Stimulated activated naive CD4-positive, alpha-beta T cell treated with Interleukin-2 at 50 U/mL for 16 hours (primary cell): ENCODE data around the gene SYNJ2BP.
A peak's percentile ranks its signal among the peaks of the same experiment; 100 is the strongest.
"Not testable (repeated sequence)": the region's sequence is repeated elsewhere in the genome, so short reads cannot be mapped to it uniquely, and the experiment has no call there.

Experiments
- DNase-seq: peaks from one replicate; lab custom pipeline; 2025; lab: John Stamatoyannopoulos, UW

SYNJ2BP gene, protein sequence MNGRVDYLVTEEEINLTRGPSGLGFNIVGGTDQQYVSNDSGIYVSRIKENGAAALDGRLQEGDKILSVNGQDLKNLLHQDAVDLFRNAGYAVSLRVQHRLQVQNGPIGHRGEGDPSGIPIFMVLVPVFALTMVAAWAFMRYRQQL

DNA sequence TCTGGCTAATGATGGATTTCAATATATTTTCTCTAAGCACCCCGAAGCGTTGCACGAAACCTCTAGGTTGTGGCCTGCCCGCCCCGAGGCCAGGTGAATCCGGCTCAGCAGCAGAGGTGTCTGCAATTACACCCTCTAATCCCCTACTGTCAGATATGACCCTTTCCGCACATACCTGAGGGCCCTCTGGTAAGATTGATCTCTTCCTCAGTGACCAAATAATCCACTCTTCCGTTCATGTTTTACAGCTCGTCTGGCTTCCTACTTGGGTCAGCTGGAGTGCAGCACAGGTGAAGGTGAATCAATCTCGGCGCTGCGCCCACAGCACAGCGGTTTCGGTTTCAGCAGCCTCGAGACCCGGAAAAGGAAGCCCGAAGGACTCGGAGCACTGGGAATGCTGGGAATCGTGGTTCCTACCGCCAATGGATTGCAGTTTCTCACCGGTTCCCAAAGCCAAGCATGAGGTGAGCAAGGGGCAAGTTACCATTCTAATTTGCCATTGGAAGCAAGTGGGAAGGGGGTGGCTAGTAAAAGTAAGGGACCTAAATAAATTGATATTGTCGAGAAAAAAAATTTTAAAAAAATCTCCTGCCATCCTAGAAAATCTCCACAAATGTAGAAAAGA is at the start of gene SYNJ2BP:
Gene SYNJ2BP (minus strand): TSS at position 366 of the 625 bp plus-strand sequence. CDS start 127 bp downstream, at position 239.
- peak; percentile 21 for DNase-seq

DNA sequence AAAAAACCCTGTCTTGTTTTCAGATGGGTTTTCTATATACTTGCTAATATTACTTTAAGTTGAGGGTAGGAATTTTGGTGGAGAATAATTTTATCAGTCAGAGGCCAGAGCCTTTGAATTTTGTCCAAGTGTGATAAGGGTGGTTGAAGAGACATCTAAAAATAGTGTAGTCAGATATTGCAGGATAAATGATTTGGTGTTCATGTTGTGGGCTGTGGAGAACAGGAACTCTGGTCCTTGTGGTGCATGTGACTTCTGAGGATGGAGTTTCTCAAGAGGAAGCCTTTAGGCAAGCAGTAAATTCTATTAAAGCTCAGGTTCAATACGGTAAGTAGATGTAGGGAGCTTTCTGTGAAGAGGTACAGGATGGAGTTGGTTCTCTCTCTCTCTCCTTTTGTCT is 37.8 kb upstream of the SYNJ2BP start:
- DNase-seq, result no peak

DNA sequence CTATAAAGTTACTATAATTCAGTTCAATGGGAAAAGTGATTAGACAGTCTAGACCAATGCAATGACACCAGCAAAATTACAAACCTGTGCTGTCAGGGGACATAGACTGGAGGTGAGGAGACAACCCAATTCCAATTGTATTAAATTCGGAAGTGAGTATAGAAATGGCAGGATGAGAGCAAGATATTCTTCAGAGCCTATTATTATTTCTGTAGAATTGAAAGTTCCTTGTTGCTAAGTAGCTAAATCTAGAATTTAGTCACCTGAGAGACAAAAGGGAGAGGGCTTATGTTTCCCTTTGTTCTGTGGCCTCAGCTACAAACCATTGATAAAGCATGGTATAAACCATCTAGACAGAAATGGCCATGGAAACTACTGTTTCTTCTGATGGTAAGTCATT is 35.0 kb upstream of the SYNJ2BP start, which contains the start of gene ADAM21:
Gene ADAM21 (plus strand): TSS at position 301 of the 400 bp plus-strand sequence. CDS start 5,326 bp downstream, outside the sequence.
- no peak for DNase-seq

DNA sequence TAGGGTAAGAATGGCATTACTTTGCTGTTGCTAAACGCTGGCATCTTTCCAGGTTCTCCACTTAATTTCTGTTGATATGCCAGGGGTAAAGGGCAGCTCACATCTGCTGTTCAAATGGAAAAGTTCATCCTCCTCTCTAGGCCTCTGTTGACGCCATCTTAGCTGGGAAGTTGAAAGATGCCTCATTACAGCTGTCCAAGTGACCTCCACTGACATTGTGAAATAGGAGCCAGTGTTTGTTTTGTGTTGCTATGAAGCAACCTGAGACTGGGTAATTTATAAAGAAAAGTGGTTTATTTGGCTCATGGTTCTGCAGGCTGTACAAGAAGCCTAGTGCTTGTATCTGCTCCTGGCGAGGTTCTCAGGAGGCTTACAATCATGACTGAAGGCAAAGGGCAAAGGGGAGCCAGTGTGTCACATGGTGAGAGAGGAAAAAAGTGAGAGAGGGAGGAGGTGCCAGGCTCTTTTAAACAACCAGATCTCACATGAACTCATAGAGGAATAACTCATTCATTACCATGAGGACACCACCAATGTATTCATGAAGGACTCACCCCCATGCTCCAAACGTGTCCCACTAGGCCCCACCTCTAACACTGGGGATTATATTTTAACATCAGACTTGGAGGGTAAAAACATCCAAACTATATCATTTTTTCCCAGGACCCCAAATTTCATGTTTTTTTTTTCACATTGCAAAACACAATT is 31.9 kb upstream of the SYNJ2BP start:
- DNase-seq, result no peak

DNA sequence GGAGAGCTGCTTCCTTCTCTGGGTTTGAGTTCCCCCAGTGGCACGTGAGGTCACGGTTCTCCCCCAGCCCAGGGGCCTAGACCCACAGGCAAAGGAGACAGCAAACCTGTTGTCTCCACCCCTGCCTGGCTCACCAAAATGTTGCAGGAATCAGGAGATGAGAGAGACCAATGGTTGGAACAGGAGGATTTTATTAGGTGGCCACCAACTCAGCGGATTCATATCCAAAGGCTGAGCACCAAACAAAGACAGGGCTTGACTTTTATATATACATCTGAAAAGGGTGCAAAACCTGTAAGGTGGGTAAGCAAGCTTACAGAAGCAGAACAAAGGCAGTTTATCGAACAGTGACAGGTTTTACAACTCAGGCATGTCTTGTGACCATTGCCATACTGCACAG is 25.9 kb upstream of the SYNJ2BP start:
- no peak for DNase-seq

DNA sequence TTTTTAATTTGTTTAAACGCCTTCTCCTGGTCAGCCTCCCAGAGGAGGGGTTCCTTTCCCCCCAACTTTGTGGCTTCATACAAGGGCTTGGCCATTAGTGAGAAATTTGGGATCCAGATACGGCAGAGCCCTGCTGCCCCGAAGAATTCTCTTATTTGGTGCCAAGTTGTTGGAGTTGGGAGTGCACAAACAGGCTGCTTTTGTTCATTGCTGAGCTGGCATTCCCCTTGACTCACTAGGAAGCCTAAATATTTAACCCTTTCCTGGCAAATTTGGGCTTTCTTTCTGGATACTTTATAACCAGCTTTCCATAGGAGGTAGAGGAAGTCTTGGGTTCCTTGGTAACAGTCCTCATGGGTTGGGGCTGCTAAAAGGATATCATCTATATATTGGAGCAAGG is 24.8 kb upstream of the SYNJ2BP start:
- DNase-seq, result no peak

DNA sequence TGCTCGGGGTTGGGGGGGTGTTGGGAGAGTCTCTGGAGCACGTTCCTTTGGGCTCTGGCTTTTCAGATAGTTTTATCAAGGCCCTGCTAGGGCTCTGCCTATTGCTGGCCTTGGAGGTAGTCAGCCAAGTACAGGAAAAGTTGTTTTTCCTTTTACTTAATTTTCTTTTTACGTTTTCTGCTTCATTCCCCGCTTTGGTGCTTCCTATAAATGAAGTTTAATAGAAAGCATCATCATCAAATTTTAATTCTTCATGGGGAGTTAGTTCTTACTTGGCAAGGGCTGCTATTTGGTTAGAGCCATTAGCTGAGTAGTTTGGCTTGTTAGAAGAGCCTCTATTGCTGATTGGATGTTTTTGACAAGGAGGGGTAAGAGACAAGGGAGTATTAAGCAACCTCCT is 20.0 kb upstream of the SYNJ2BP start:
- no peak for DNase-seq

DNA sequence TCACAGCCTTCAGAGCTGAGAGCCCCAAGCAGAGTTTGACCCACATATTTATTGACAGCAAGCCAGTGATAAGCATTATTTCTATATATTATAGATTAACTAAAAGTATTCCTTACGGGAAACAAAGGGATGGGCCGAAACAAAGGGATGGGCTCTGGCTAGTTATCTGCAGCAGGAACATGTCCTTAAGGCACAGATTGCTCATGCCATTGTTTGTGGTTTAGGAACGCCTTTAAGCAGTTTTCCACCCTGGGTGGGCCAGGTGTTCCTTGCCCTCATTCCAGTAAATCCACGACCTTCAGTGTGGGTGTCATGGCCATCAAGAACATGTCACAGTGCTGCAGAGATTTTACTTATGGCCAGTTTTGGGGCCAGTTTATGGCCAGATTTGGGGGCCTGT is 9.7 kb upstream of the SYNJ2BP start:
- DNase-seq, result not testable (repeated sequence)

DNA sequence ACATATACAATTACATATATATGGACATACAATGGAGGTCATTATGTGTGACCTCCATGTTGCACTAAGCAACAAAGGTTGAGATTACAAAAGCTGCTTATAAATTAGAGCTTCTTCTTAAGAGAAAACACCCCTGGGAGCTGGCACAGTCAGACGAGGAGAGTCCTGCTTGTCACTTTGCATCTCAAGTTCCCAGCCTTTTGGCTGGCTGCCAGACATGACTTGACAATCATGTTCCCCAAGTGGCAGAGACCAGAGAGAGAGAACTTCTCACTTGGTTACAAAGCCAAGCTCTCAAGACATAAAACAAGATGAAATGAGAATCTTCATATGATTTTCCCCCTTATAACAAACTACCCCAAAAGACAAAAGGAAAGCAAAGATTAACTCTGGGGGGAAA is 8.5 kb upstream of the SYNJ2BP start:
- DNase-seq, result no peak

DNA sequence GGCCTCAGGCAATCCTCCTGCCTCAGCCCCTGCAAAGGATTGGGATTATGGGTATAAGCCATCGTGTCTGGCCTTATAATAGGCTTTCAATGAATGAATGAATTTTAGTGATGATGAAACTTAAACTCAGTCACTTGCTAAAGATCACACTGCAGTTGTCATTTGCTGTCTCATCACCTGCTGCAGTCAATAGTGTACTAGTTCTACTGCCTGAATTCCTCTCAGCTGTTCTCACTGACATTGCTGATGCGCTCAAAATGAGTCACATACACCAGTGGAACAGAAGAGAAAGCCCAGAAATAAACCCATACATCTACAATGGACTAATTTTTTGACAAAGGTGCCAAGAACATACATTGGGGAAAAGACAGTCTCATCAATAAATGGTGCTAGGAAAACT is 5.6 kb upstream of the SYNJ2BP start:
- no peak for DNase-seq

DNA sequence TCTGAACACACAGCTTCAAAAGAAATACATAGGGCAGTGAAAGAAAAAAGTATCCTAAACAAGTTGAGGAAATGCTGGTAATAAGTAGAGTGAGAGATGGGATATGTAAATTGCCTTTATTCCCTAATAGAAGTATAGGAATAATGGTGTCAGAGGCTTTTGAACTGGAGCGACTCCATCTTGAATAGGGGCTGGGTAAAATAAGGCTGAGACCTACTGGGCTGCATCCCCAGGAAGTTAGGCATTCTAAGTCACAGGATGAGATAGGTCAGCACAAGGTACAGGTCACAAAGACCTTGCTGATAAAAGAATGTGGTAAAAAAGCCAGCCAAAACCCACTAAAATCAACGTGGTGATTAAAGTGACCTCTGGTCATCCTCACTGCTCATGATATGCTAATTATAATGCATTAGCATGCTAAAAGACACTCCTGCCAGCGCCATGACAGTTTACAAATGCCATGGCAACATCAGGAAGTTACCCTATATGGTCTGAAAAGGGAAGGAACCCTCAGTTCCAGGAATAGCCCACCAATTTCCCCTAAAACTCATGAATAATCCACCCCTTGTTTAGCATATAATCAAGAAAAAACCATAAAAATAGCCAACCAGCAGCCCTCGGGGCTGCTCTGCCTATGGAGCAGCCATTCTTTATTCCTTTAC is 2.5 kb upstream of the SYNJ2BP start:
- DNase-seq, result not testable (repeated sequence)

DNA sequence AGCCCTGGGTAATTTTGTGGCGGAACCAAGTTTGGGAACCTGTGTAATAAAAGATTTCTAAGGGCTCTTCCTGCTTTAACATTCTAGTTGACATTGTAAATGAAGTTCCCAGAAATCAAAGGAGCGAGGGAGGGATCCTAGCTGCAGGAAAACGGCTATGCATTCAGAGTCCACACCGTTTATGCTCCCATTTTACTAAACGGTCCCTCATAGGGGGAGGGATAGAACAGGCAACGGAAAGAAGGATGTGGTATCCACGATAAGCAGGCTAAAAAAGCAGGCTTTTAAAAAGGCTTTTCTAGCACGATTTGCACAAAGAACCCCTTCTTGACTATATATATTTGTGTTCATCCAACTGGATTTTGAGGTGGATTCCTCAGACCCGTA is 559 bp downstream of the SYNJ2BP start:
- no peak for DNase-seq

DNA sequence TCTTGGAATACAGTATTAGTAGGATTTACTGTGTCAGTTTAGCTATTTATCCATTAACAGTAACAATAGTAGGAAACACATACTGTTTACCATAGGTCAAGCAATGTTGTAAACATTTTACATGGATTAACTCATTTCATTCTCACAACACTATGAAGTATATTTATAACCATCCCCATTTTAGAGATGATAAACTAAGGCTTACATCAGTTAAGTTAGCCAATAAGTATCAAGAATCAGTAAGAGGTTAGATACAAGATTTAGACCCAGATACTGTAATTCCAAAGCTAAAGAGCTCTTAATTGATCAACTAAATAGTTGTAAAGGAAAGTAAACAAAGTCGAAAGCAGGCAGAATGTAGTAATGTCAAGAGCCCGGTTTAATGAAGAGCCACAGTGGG is 1.1 kb downstream of the SYNJ2BP start:
- DNase-seq, result no peak

DNA sequence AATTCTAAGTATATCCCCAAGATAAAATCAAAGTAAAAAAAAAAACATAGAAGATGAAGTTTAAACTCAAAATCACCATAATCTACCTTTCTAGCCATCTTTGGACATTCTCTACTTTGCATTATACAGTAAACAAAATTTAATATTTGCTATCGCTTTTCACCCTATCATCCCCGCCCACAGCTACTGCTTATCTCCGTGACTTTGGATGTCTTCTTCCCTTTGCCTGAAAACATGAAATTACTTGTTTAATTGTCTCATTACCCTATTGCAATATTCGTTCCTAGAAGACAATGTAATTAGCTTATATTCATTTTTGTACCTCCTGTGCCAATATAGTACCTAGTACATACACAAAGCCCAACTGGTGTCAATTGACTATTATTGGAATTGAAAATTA is 9.3 kb downstream of the SYNJ2BP start:
- no peak for DNase-seq

DNA sequence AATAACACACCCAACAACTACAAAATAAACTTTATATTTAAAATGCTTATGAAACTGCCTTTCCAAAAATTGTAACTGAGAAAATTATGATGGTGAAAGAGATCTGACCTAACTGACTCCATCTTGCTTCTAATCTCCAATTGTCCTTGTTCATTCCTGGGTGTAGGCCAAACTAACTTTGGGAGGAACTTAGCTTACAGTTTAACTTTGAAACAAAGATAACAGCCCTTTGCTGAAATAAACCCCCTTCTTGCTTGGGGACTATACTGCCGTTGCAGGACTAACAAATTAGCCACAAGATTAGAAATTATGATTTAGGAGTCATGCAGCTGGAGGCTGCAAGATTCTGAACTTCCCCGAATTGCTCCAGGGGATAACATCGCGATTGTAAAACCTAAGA is 10.7 kb downstream of the SYNJ2BP start:
- DNase-seq, result not testable (repeated sequence)

DNA sequence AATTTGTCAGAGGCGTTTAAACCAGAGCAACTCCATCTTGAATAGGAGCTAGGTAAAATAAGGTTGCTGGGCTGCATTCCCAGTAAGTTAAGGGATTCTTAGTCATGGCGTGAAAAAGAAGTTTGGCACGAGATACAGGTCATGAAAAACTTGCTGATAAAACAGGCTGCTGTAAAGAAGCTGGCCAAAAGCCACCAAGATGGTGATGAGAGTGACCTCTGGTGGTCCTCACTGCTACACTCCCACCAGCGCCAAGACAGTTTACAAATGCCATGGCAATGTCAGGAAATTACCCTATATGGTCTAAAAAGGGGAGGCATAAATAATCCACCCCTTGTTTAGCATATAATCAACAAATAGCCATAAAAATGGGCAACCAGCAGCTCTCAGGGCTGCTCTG is 13.6 kb downstream of the SYNJ2BP start:
- DNase-seq, result not testable (repeated sequence)

DNA sequence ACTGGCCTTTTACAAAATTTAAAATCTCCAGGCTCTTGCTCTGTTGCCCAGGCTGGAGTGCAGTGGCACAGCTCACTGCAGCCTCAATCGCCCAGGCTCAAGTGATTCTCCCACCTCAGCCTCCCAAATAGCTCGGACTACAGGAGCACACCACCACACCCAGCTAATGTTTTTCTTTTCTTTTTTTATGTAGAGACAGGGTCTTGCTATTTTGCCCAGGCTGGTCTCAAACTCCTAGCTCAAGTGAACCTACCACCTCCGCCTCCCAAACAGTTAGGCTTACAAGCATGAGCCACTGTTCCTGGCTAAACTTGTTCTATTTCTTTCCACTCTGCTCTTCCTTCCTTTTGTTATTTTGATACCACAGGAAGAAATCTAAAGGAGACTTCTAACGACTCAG is 15.2 kb downstream of the SYNJ2BP start:
- DNase-seq, result no peak

DNA sequence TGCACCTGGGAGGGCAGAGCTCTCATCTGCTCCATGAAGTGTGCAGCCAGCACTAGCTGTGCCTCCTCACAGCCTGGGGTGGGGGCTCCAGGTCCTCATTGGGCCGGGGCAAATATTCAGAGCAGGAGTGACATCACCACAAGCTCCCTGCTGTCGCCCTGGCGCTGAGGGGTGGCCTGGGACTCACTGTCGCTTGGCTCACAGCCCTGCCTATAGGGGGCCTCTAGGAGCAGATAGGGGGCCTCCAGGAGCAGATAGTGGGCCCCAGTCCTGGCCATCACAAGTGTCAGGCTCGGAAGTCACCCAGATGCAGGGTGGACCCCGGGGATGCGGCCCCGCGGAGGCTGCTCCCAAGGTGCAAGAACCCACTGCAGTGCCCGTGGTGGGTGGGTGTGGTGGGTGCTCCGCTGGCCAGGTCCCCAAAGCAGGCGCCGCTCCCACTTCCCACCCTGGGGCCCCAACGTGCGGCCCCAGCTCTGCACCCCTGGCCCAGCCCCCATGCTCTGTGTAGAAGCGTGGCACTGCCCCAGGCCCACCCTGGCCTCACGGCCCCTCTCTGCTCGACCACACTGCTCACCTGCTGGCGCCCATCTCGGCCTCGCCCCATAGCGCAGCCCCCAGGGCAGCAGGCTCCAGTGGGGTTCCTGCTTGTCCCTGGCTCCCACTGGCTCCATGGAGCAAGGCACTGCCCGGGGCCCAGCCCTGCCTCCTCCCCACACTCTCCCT is 18.0 kb downstream of the SYNJ2BP start:
- DNase-seq, result no peak

DNA sequence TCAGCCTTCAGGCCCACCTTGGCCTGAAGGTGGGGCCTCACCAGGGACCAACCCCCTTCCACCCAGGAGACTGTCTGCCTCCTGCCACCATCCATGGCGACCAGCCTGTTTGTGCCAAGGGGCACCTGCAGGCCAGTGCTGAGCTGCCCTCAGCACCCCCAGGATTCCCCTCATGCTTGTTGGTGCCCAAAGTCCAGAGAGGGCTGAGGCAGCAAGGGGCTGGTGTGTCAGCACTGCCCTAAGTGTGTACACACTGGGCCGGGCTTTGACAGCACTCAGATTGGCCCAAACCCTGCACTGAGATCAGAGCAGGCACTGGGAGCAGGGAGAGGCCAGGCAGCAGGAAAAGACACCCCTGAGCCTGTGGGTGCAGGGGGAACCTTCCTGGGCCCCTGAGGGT is 18.6 kb downstream of the SYNJ2BP start:
- no peak for DNase-seq

DNA sequence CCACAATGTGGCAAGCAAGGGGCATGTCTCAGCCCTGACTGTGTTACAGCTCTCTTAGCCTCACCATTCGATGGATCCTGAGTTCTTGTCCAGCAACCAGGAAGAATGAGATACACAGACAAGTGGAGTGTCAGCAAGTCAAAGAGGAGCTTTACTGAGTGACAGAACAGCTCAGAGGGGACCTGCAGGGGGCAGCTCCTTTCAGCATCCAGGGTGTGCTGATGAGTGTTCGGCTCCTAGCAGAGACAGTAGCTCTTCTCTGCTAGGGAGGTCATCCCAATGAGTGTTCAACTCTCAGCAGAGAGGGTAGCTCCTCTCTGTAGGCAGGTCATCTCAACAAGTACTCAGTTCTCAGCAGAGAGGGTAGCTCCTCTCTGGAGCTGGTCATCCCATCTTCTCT is 19.1 kb downstream of the SYNJ2BP start:
- DNase-seq, result no peak

DNA sequence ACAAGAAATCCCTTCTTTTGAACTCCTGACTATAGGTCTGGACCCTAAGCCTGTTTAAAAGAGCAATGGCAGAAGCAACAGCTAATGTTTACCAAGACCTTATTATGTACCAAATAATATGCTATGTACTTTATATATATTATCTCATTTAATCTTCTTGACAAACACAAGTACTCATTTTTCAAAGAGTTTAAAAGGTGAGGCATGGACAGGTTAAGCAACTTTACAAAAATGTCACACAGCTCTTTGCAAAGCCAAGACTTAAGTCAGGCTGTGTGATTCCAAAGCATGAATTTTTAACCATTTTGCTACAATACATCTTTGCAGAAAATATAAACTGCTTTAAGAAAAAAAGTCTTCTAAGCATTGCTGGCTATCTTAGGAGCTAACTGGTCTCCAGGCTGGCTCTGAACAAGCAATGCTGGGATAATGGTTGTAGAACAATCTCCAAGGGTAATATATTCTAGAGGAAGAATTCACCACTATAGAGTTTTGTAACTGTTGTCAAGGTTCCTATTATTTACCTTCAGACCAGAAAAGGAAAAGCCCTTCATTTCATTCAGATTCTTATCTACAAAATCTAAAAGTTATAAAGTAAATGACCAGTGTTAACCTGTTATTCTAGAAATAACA is 22.1 kb downstream of the SYNJ2BP start:
- DNase-seq, result no peak

DNA sequence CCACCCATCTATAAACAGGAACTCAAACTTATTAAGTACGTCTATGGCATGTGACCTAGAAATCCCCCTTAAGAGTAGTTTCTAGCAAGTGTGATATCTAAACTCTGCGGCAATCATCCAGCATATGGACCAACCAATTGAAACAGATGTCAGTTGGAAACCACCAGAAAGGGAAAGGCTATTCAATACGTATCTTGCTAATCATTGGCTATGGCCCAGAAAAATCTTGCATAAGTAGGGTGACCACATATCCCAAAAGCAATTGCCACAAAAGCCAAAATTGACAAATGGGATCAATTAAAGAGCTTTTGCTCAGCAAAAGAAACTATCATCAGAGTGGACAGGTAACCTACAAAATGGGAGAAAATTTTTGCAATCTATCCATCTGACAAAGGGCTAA is 24.2 kb downstream of the SYNJ2BP start:
- no peak for DNase-seq
